Non-pigmented ciliary epithelial cell (primary cell): ENCODE results near the gene BNC2.
"Not testable (repeated sequence)": the region's sequence is repeated elsewhere in the genome, so short reads cannot be mapped to it uniquely, and the experiment has no call there.

ENCODE experiments used
- DNase-seq: peaks from one replicate; pipeline ENCODE4 v3.0.0-alpha.2; 2010; ENCODE audit warnings: low read depth

BNC2 gene

DNA sequence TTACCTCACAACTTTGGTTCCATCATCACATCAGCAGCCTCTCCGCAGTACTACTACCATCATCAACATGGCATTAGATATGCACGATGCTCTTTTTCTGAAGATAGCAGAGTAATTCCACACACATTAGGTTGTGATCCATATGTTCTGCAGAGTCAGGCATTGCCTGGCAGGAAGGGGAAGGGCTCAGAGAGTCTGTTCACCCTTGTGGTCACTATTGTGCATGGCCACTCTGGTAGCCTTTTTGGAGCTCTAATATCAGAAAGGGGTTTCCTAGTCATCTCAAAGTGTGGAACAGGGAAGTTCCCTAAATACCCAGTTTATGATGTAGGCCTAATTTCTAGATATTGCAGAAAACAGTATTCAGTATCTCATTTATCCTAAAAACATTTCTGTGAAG, 373.6 kb downstream of the BNC2 start:
- no peak for DNase-seq

- DNase-seq: no peak
Measured at GRCh38 chr9:16487915-16488314, 382.6 kb downstream of the BNC2 start.

DNA sequence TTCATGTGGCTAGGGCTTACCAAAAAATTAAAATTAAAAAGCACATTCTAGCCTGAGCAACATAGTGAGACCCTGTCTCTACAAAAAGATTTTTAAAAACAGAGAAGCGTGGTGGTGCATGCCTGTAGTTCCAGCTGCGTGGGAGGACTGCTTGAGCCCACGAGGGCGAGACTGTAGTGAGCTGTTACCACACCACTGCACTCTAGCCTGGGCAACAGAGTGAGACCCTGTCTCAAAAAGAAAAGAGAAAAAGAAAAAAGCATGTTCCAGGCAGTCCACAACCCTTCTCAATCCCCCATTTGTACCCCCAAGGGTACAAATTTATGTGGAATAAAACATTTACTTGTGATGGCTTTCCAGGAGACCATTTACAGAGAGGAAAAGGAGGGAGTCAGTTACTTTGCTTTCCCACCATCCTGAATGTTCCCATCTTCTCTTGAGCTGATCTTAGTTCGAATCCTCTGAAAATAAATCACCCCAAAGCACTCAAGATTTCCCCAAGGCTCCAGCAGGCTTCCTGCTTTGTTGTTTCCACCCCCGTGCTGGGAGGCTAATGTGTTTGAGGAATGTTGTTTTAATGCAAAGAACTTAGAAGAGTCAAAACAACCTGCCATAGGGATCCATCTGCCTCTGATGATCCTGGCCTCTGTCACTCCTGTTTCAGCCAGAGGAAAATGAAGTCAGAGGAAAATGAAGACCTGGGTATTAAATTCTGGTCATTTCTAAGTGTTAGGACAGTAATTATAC, 384.7 kb downstream of the BNC2 start:
- DNase-seq: no peak

DNA sequence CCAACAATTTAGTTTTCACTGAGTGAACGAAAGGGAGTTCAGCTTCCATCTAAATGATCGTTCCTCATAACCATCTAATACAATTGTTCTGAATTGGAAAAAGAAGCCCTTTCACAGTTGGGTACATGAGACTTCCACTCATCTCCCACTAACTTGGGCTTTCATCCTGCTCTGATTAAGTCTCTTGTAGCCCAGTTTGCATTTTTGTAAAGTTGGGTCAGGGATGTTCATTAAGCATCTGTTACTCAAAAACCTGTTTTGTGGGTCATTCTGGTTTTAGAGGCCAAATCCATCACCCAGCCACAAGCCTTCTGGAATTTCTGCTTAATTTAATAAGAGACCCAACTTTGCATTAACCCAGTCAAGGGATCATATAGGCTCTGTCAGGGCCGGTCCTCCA, 385.3 kb downstream of the BNC2 start:
- no peak for DNase-seq

DNA sequence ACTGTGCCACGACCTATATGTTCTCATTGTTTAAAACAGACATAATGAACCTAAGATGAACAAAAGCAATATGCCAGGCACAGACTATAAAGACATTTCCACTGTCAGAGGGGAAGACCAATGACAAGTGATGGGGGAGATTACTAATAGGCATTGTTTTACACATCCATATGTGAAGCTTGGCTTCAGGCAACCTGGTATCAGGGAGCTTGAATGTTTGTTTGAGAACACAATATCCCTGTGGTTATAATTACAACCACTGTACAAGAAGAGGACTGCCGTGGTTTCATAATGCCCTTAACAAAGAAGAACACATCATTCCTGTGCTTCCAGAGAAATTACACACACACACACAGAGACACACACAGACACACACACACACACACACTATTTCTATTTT, 385.7 kb downstream of the BNC2 start:
- DNase-seq: no peak

GRCh38 chr9:16484180-16484579, 386.3 kb downstream of the BNC2 start:
- no peak for DNase-seq

DNA sequence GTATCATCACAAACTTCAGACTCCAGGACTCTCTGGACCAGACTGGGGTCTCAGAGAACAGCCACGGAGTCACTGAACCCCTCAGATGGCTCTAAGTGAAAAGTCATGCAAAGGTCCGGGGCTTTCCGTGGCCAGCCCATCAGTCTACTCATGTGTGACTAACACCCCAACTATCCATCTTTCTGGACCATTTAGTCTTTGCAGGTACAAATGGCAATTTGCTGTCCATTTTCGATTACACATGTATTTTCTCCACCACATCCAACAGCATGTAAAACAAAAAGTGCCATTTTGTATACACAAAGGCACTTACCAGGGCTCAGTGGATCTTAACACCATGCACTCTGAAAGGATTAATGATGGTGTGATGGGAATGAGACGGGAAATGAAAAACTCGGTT, 387.7 kb downstream of the BNC2 start:
- no peak for DNase-seq

- DNase-seq: not testable (repeated sequence)
Measured at GRCh38 chr9:16480584-16480983, 389.9 kb downstream of the BNC2 start.

DNA sequence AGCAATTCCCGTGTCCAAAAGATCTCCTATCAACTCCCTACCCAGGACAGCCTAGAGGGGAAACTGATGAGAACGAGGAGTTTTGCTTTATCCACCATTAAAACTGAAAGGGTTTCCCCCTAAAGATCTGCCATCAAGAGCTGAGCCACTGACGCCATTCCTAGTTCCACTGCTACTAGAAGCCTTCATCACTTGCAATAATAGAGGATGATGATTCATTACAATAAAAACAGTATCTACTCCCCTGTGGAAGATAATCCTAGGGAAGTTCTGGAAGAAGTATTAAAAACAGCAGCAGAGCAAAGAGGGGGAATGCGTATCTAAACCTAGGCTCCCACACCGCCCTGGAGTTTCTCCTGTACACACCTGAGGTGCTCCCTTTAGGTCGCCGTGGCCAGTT, 394.5 kb downstream of the BNC2 start:
- DNase-seq: no peak

GRCh38 chr9:16475257-16475656, 395.2 kb downstream of the BNC2 start:
- no peak for DNase-seq

- no peak for DNase-seq
Measured at GRCh38 chr9:16469184-16469583, 401.3 kb downstream of the BNC2 start.

DNA sequence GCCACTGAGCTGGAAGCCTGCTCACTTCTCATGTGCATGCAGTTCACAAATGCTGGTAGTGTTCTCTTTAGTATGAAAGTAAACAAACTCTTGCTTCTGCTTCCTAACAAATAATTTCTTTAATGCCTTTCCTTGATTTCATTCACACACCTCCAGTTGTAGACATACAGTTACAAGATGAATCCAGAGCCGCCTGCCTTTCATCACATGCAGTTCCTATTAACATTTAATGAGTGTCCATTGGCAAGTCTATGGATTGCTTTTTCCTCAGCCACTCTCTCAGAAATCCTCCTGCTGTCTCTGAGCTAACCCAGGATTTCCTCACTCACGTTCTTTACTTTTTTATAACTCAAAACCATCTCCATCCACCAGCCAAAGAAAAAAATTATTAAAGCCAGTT, 408.6 kb downstream of the BNC2 start:
- no peak for DNase-seq

GRCh38 chr9:16461137-16461840, 409.2 kb downstream of the BNC2 start:
- DNase-seq: no peak

DNA sequence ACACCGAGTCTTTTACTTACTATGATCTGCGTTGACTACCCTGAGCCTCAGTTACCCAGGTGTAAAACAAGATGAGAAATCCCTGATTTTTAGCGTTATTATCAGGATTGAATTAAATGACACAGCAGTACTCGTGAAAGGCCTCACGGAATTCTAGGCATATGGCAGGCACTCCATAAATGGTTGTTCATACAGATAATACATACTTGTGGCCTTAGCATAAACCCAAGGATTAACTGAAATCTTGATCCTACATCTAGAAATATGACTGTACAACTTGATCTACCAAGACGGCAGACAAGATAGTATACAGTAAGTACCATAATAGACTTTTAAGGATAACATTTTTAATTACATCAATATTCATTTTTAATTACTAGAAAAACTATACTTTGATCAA, 409.8 kb downstream of the BNC2 start:
- no peak for DNase-seq

GRCh38 chr9:16459421-16460148, 410.9 kb downstream of the BNC2 start:
- no peak for DNase-seq

DNA sequence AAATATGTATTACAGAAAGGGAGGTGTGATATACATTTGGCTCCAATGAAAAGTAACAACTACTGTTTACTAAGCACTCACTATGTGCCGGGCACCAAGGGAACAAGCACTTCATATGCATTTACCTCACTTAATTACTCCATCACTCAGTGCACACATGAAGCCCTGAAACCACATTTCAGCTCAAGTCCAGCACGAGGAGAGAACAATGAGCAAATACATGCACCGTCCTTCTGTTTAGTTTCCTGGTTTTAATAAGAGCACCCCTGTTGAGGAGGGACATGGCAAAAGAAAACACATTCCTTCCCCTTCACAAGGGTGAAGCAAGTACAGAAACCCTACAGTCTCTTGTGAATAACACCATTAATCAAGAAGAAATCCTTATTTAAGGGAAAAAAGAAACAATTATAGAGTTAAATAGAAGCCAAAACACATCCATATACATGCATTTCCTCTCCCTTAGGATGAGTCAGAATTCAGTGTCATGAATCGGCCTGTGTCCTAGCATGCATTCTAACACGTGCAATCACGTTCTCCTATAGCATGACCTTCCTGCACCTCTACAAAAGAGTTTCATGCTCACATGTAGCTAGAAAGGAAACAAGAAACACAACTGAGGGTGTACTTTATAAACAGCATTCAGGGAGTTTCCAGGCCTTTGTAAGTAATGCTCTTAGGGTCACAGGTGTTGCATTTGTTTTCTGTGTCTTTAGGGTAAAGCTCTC, 411.6 kb downstream of the BNC2 start:
- DNase-seq: no peak

DNA sequence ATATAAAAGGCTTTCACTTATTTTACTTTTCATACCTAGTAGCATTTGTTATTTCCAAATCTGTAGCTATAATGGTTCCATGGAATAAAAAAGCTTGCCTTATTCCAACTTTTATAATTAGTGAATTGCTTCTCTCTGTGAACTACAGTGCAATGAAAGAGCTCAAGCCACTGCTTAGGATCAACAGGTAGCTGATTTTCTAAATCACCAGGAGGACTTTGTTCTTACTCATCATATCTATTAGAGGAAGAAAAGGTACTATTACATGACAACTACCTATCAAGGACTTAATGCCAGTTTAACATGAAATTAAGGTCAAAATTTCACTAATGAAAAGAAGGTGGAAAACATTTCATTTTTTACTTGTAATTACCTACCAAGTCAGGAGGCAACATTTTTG, 414.6 kb downstream of the BNC2 start:
- no peak for DNase-seq

DNA sequence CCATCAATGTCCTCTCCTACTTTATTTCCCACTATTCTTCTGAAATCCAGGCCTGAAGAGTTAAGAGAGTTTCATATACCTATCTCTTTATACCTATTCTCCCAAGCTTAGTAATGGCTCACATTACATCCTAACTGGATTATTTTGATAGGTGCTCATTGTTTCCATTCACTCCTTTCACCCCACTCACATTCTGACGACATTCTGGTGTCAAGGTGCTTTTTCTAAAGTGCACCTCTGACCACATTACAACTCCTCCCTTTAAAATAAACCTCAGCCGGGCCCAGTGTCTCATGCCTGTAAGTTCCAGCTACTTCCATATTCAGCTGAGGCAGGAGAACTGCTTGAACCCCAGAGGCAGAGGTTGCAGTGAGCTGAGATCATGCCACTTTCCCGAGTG, 417.1 kb downstream of the BNC2 start:
- DNase-seq: no peak

DNA sequence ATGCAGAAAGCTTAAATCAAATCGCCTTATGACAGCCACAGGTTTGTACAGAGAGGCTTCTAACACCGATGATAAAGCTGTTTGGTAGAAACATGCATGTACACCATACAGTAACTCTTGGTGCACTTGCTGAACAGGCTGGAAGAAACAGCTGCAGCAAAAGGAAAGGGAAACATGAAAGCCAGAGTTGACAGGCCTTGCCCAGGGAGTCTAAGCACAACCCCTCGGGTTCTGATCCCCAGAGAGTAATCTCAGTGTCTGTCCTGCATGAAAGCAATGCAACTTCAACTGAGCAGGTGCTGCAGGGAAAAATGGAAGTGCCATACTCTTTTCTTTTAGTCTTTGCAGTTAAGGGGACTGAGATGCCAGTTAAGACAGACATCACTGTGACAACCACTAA, 419.9 kb downstream of the BNC2 start:
- DNase-seq: no peak

- DNase-seq: no peak
Measured at GRCh38 chr9:16450043-16450442, 420.4 kb downstream of the BNC2 start.

- no peak for DNase-seq
Measured at GRCh38 chr9:16449076-16449730, 421.3 kb downstream of the BNC2 start.

- DNase-seq: no peak
Measured at GRCh38 chr9:16447946-16448345, 422.5 kb downstream of the BNC2 start.
